ENCODE results near the gene CACNA1C. TPM values are rescaled to one million over a fixed set of nuclear protein-coding genes. Genes with fewer than 3 reads are reported as not detected.

CACNA1C gene
- total and polyA plus RNA-seq, 5 donors from 2014 or later: 0.02 to 0.14 (median 0.10) TPM

- peaks cover 8% of the 10 kb centered on the region for H3K27me3 Mint-ChIP-seq
- DNase-seq (no peak), ATAC-seq (ENCODE audit: low read depth in 2 of 2) (no peak)
- Histone ChIP-seq H3K4me1 (ENCODE audit: control insufficient read depth, insufficient read depth, low read length, poor library complexity, severe bottlenecking) (no peaks in the 10 kb centered on the region), H3K36me3 (ENCODE audit: control insufficient read depth, insufficient read depth, low read length) (no peaks in the 10 kb centered on the region), H3K27ac (ENCODE audit: insufficient read depth, low read length, poor library complexity, severe bottlenecking) (no peak overlapping the region), H3K27me3 (ENCODE audit: control insufficient read depth, insufficient read depth, low read length) (no peaks in the 10 kb centered on the region), H3K4me3 (ENCODE audit: low read depth, low read length) (no peak overlapping the region), H3K9me3 (ENCODE audit: control insufficient read depth in 2 of 2, low read length in 2 of 2) (no peaks in the 10 kb centered on the region)
- peaks cover 0 to 2% (median 0%) of the 10 kb centered on the region in 7 donors for H3K9me3 Mint-ChIP-seq
- no peaks in the 10 kb centered on the region for H3K4me1 Mint-ChIP-seq
- no peak overlapping the region for H3K4me3 Mint-ChIP-seq
- no peak overlapping the region for H3K27ac Mint-ChIP-seq
- no peaks in the 10 kb centered on the region for H3K36me3 Mint-ChIP-seq
Observed at GRCh38 chr12:2375871-2376270, 323.1 kb downstream of the CACNA1C start.

GRCh38 chr12:2376908-2377657, 324.3 kb downstream of the CACNA1C start:
- Histone ChIP-seq H3K27me3 (ENCODE audit: control insufficient read depth, insufficient read depth, low read length) (no peaks in the 10 kb centered on the region), H3K9me3 (ENCODE audit: control insufficient read depth in 2 of 2, low read length in 2 of 2) (no peaks in the 10 kb centered on the region), H3K36me3 (ENCODE audit: control insufficient read depth, insufficient read depth, low read length) (no peaks in the 10 kb centered on the region), H3K27ac (ENCODE audit: insufficient read depth, low read length, poor library complexity, severe bottlenecking) (no peak overlapping the region), H3K4me1 (ENCODE audit: control insufficient read depth, insufficient read depth, low read length, poor library complexity, severe bottlenecking) (no peaks in the 10 kb centered on the region), H3K4me3 (ENCODE audit: low read depth, low read length) (no peak overlapping the region)
- no peaks in the 10 kb centered on the region for H3K4me1 Mint-ChIP-seq
- no peak for ATAC-seq (ENCODE audit: low read depth in 2 of 2)
- DNase-seq: no peak
- peaks cover 8% of the 10 kb centered on the region for H3K27me3 Mint-ChIP-seq
- no peaks in the 10 kb centered on the region for H3K36me3 Mint-ChIP-seq
- H3K9me3 Mint-ChIP-seq: peaks cover 0 to 2% (median 0%) of the 10 kb centered on the region in 7 donors
- no peak overlapping the region for H3K27ac Mint-ChIP-seq
- H3K4me3 Mint-ChIP-seq: no peak overlapping the region

DNA sequence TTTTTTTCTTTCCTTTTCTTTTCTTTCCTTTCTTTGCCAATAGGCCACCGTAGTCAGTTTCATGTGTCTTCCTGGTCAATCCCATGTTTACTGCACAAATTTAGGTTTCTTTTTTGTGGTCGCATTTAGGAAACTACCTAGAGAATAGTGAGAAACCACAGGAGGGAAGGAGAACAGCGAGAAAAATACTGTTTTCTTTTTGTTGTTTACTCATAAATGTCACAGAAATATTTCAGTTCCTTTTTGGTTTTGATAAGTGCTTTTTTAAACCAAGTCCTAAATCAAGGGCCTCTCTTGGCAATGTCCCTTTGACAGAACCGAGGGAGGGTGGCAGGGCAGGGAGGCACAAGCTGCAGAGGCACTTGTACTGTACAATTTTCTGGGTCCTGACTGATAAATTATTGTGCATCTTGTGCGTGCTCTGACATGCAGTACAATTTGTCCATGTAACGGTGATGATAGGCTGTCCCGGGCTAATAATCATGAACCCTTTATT, 326.1 kb downstream of the CACNA1C start:
- Histone ChIP-seq H3K27ac (ENCODE audit: insufficient read depth, low read length, poor library complexity, severe bottlenecking) (no peak overlapping the region), H3K36me3 (ENCODE audit: control insufficient read depth, insufficient read depth, low read length) (no peaks in the 10 kb centered on the region), H3K4me1 (ENCODE audit: control insufficient read depth, insufficient read depth, low read length, poor library complexity, severe bottlenecking) (no peaks in the 10 kb centered on the region), H3K27me3 (ENCODE audit: control insufficient read depth, insufficient read depth, low read length) (no peaks in the 10 kb centered on the region), H3K9me3 (ENCODE audit: control insufficient read depth in 2 of 2, low read length in 2 of 2) (no peaks in the 10 kb centered on the region), H3K4me3 (ENCODE audit: low read depth, low read length) (no peak overlapping the region)
- no peak for ATAC-seq (ENCODE audit: low read depth in 2 of 2)
- H3K36me3 Mint-ChIP-seq: no peaks in the 10 kb centered on the region
- no peak for DNase-seq
- peaks cover 0 to 2% (median 0%) of the 10 kb centered on the region in 7 donors for H3K9me3 Mint-ChIP-seq
- H3K27me3 Mint-ChIP-seq: peaks cover 8% of the 10 kb centered on the region
- no peak overlapping the region for H3K4me3 Mint-ChIP-seq
- no peaks in the 10 kb centered on the region for H3K4me1 Mint-ChIP-seq
- H3K27ac Mint-ChIP-seq: no peak overlapping the region

DNA sequence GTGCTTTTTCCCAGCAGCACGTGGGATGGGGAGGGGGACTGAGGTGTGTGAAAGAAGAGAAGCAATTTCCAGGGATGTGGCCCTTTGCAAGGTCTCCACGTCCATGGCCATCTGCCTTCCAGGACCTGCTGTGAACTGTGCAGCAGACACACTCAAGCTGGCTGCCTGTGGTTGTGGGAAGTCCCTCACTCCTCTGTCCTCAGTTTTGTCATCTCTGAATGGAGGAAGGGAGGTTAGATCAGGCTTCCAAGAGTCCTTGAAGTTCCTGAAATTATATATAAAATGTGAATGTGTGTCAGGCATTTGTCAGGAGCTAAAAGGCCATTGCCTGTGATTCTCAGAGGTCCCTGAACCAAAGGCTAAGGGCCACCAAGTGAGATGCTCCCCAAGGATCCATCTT, 328.2 kb downstream of the CACNA1C start:
- no peak overlapping the region for H3K27ac ChIP-seq (ENCODE audit: insufficient read depth, low read length, poor library complexity, severe bottlenecking)
- H3K36me3 ChIP-seq (ENCODE audit: control insufficient read depth, insufficient read depth, low read length): no peaks in the 10 kb centered on the region
- Mint-ChIP-seq H3K4me1 (no peaks in the 10 kb centered on the region), H3K27me3 (peaks cover 4% of the 10 kb centered on the region), H3K9me3 (peaks cover 0 to 2% (median 0%) of the 10 kb centered on the region in 7 donors), H3K36me3 (no peaks in the 10 kb centered on the region), H3K4me3 (no peak overlapping the region), H3K27ac (no peak overlapping the region)
- H3K27me3 ChIP-seq (ENCODE audit: control insufficient read depth, insufficient read depth, low read length): no peaks in the 10 kb centered on the region
- no peak for DNase-seq
- no peak overlapping the region for H3K4me3 ChIP-seq (ENCODE audit: low read depth, low read length)
- no peaks in the 10 kb centered on the region for H3K9me3 ChIP-seq (ENCODE audit: control insufficient read depth in 2 of 2, low read length in 2 of 2)
- H3K4me1 ChIP-seq (ENCODE audit: control insufficient read depth, insufficient read depth, low read length, poor library complexity, severe bottlenecking): no peaks in the 10 kb centered on the region
- ATAC-seq (ENCODE audit: low read depth in 2 of 2): no peak

- ATAC-seq (ENCODE audit: low read depth in 2 of 2) (no peak), DNase-seq (no peak)
- H3K27ac ChIP-seq (ENCODE audit: insufficient read depth, low read length, poor library complexity, severe bottlenecking): no peak overlapping the region
- no peaks in the 10 kb centered on the region for H3K27me3 ChIP-seq (ENCODE audit: control insufficient read depth, insufficient read depth, low read length)
- Mint-ChIP-seq H3K27me3 (no peaks in the 10 kb centered on the region), H3K27ac (no peak overlapping the region), H3K4me3 (no peak overlapping the region), H3K9me3 (peaks cover 0 to 2% (median 0%) of the 10 kb centered on the region in 7 donors), H3K4me1 (no peaks in the 10 kb centered on the region), H3K36me3 (no peaks in the 10 kb centered on the region)
- H3K4me3 ChIP-seq (ENCODE audit: low read depth, low read length): no peak overlapping the region
- H3K4me1 ChIP-seq (ENCODE audit: control insufficient read depth, insufficient read depth, low read length, poor library complexity, severe bottlenecking): no peaks in the 10 kb centered on the region
- no peaks in the 10 kb centered on the region for H3K9me3 ChIP-seq (ENCODE audit: control insufficient read depth in 2 of 2, low read length in 2 of 2)
- H3K36me3 ChIP-seq (ENCODE audit: control insufficient read depth, insufficient read depth, low read length): no peaks in the 10 kb centered on the region
Observed at GRCh38 chr12:2382370-2383155, 329.8 kb downstream of the CACNA1C start.

GRCh38 chr12:2383325-2384028, 330.7 kb downstream of the CACNA1C start:
- peaks cover 0 to 2% (median 0%) of the 10 kb centered on the region in 7 donors for H3K9me3 Mint-ChIP-seq
- Histone ChIP-seq H3K27me3 (ENCODE audit: control insufficient read depth, insufficient read depth, low read length) (no peaks in the 10 kb centered on the region), H3K27ac (ENCODE audit: insufficient read depth, low read length, poor library complexity, severe bottlenecking) (no peak overlapping the region), H3K4me3 (ENCODE audit: low read depth, low read length) (no peak overlapping the region), H3K9me3 (ENCODE audit: control insufficient read depth in 2 of 2, low read length in 2 of 2) (no peaks in the 10 kb centered on the region), H3K4me1 (ENCODE audit: control insufficient read depth, insufficient read depth, low read length, poor library complexity, severe bottlenecking) (no peaks in the 10 kb centered on the region), H3K36me3 (ENCODE audit: control insufficient read depth, insufficient read depth, low read length) (no peaks in the 10 kb centered on the region)
- H3K4me3 Mint-ChIP-seq: no peak overlapping the region
- no peaks in the 10 kb centered on the region for H3K27me3 Mint-ChIP-seq
- no peak for ATAC-seq (ENCODE audit: low read depth in 2 of 2)
- H3K27ac Mint-ChIP-seq: no peak overlapping the region
- no peaks in the 10 kb centered on the region for H3K36me3 Mint-ChIP-seq
- no peak for DNase-seq
- no peaks in the 10 kb centered on the region for H3K4me1 Mint-ChIP-seq

GRCh38 chr12:2384029-2384386, 331.2 kb downstream of the CACNA1C start:
- Mint-ChIP-seq H3K4me3 (no peak overlapping the region), H3K36me3 (no peaks in the 10 kb centered on the region), H3K4me1 (no peaks in the 10 kb centered on the region), H3K27ac (no peak overlapping the region), H3K9me3 (peaks cover 0 to 2% (median 0%) of the 10 kb centered on the region in 7 donors), H3K27me3 (no peaks in the 10 kb centered on the region)
- no peaks in the 10 kb centered on the region for H3K9me3 ChIP-seq (ENCODE audit: control insufficient read depth in 2 of 2, low read length in 2 of 2)
- no peak for DNase-seq
- H3K4me3 ChIP-seq (ENCODE audit: low read depth, low read length): no peak overlapping the region
- no peak overlapping the region for H3K27ac ChIP-seq (ENCODE audit: insufficient read depth, low read length, poor library complexity, severe bottlenecking)
- ATAC-seq (ENCODE audit: low read depth in 2 of 2): no peak
- peaks cover 2% of the 10 kb centered on the region for H3K27me3 ChIP-seq (ENCODE audit: control insufficient read depth, insufficient read depth, low read length)
- H3K4me1 ChIP-seq (ENCODE audit: control insufficient read depth, insufficient read depth, low read length, poor library complexity, severe bottlenecking): no peaks in the 10 kb centered on the region
- H3K36me3 ChIP-seq (ENCODE audit: control insufficient read depth, insufficient read depth, low read length): no peaks in the 10 kb centered on the region
